Measurements from ENCODE around the gene ACAT2.

ACAT2 gene

DNA sequence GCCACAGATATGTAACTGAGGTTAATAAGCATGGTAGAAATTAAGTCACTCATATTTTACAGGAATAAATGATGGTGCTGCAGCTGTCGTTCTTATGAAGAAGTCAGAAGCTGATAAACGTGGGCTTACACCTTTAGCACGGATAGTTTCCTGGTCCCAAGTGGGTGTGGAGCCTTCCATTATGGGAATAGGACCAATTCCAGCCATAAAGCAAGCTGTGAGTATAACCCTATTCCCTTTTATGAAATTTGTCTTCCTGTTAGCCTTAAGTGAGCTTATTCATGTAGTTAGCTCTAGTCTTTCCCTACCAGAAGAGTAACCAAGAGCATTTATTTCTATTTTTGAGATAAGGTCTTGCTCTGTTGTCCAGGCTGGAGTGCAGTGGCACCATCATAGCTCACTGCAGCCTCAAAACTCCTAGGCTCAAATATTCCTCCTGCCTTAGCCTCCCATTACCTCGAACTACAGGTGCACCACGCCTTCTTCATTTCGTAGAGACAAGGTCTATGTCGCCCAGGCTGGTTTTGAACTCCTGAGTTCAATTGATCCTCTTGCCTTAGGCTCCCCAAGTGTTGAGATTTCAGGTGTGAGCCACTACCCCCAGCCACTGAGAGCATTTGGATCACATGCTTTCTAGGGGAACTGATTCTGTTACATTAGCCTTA, 15.5 kb downstream of the ACAT2 start:
- TF ChIP-seq, protein P1, sequence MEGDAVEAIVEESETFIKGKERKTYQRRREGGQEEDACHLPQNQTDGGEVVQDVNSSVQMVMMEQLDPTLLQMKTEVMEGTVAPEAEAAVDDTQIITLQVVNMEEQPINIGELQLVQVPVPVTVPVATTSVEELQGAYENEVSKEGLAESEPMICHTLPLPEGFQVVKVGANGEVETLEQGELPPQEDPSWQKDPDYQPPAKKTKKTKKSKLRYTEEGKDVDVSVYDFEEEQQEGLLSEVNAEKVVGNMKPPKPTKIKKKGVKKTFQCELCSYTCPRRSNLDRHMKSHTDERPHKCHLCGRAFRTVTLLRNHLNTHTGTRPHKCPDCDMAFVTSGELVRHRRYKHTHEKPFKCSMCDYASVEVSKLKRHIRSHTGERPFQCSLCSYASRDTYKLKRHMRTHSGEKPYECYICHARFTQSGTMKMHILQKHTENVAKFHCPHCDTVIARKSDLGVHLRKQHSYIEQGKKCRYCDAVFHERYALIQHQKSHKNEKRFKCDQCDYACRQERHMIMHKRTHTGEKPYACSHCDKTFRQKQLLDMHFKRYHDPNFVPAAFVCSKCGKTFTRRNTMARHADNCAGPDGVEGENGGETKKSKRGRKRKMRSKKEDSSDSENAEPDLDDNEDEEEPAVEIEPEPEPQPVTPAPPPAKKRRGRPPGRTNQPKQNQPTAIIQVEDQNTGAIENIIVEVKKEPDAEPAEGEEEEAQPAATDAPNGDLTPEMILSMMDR (IDR thresholded peaks at IDR 0.05; ENCODE audit: insufficient read depth, low read depth, low read length, missing control alignments), result no peak
- no peak overlapping the region for H3K4me3 ChIP-seq (ENCODE audit: low read length)
- no peak for DNase-seq (ENCODE audit: low read depth)

DNA sequence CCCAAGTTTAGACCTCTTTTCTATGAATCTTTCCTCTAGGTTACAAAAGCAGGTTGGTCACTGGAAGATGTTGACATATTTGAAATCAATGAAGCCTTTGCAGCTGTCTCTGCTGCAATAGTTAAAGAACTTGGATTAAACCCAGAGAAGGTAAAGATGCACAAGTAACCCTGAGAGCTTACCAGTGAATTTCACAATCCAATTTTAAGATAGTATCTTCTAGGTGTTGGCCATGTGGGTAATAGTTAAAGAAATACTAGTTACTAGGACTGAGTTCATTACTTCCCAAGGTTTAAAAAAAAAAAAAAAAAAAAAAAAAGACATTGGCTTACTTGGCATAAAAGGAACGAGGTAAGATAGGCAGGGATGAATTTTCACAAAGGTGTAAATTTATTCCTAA, 16.3 kb downstream of the ACAT2 start:
- TF ChIP-seq, protein P1 (IDR thresholded peaks at IDR 0.05; ENCODE audit: insufficient read depth, low read depth, low read length, missing control alignments), result no peak
- no peak overlapping the region for H3K4me3 ChIP-seq (ENCODE audit: low read length)
- DNase-seq (ENCODE audit: low read depth), result no peak

DNA sequence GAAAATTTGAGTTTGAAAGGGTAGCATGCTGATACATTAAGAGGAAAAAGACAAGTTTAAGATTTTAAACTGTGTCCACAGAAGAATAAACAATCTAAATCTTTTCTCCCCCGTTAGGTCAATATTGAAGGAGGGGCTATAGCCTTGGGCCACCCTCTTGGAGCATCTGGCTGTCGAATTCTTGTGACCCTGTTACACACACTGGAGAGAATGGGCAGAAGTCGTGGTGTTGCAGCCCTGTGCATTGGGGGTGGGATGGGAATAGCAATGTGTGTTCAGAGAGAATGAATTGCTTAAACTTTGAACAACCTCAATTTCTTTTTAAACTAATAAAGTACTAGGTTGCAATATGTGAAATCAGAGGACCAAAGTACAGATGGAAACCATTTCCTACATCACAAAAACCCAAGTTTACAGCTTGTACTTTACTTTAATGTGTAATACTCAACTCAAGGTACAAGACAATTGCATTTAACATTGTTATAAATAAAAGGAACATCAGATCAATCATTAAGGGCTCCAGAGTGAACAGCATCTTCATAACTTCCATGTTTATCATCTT, 16.8 kb downstream of the ACAT2 start:
- TF ChIP-seq, protein P1 (IDR thresholded peaks at IDR 0.05; ENCODE audit: insufficient read depth, low read depth, low read length, missing control alignments), result no peak
- DNase-seq (ENCODE audit: low read depth), result no peak

DNA sequence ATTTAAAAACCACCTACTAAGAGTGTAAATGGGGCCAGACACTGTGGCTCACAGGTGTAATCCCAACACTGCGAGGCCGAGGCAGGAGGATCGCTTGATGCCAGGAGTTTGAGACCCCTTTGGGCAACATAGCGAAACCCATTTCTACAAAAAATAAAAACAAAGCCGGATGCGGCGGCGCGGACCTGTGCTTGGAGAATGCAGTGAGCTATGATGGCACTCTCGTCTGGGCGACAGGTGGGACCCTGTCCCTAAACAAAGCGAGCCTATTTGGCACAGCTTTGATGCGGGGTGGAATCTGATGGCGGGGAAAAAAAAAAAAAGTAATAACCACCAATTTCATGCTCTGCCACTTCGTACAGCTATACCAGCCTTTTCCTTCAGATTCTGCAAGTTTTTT, 26.4 kb downstream of the ACAT2 start:
- peak overlapping the region; percentile 80 for H3K4me3 ChIP-seq (ENCODE audit: low read length)
- TF ChIP-seq, protein P1 (IDR thresholded peaks at IDR 0.05; ENCODE audit: insufficient read depth, low read depth, low read length, missing control alignments), result no peak
- no peak for DNase-seq (ENCODE audit: low read depth)

More for the DNA sequence above, 16.8 kb downstream of the ACAT2 start:
- no peak overlapping the region for H3K4me3 ChIP-seq (ENCODE audit: low read length)

DNA sequence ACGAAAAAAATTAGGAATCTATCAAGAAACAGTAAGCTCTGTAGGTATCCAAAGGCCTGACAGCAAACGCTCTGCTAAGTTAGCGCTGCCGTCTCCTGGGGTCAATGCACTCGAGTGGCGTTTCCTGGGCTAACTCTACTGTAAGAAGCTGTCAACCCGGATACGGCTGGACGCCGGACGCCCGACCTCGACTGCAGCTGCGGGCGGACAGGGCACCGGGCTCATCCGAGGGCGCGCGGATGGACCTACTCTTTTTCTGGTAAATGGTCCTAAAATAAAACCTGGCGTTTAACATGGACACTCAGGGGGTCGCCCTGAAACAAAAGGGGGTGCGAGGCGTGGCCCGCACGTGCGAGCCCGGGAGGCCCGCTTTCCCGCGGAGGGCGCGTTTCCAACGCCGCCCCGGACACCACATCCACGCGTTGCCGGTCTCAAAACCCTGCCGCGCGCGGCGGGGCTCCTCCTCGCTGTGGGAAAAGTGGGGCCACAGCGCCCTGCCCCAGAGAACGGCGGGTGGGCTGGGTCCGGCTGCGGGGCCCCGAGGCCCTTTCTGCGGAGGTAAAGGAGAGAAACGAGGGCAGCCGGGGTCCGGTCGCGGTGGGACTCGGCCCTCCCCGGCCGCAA, 27.0 kb downstream of the ACAT2 start:
- TF ChIP-seq, protein P1 (IDR thresholded peaks at IDR 0.05; ENCODE audit: insufficient read depth, low read depth, low read length, missing control alignments), result no peak
- peak overlapping the region; percentile 80 for H3K4me3 ChIP-seq (ENCODE audit: low read length)
- DNase-seq (ENCODE audit: low read depth), result peak; percentile 38

DNA sequence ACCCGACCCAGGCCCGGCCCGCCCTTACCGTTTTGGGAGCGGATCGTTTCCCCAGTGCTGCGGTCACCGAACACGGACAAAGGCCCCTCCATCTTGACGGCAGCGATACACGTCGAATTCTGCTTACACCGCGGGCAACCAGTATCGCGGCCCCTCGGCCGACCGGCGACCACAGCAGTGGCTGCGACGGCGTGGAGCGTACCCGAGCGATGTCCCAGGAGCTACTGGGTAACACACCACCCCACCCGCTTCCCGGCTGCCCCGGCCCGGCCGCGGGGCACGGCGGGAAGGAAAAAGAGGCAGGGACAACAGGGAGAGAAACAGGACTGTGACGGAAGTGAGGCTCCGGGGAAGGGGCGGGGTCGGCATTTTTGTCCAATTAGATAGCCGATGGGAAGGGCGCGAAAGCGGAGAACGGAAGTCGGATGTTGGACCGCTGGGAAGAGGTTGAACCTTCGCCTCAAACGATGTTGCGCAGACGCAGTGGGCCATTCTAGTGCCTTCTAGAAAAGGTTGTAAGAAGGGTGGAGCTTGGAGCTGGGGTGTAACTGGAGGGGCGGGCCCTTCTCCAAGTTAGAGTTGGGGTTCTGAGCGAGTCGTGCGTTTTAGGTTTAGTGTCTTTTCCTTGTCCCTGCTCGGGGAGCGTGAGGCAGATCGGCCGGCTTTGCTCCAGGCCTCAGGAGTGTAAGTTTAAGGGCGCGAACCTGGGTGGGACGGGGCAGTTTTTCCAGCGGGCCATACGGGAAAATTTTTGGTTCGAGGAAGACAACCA, 27.7 kb downstream of the ACAT2 start, which contains the start of gene TCP1:
Gene TCP1 (minus strand): TSS at position 226 of the 772 bp plus-strand sequence. CDS start 134 bp downstream, at position 92.
- H3K4me3 ChIP-seq (ENCODE audit: low read length), result peak within 1 kb of the TSS; percentile 80
- DNase-seq (ENCODE audit: low read depth), result peak; percentile 100
- TF ChIP-seq, protein P1 (IDR thresholded peaks at IDR 0.05; ENCODE audit: insufficient read depth, low read depth, low read length, missing control alignments), result no peak
